Tibial nerve (tissue), 4 donors: ENCODE data around the gene HSD17B14. TPM values are rescaled to one million over a fixed set of nuclear protein-coding genes. Genes with fewer than 3 reads are reported as not detected.
A peak's percentile ranks its signal among the peaks of the same experiment; 100 is the strongest.

Source experiments
- DNase-seq, 2 donors: peaks; one replicate each; pipeline ENCODE4 v3.0.0-alpha.2; 2019; ENCODE audit warnings: low spot score in 2 of 2
- H3K27ac ChIP-seq, 4 donors: fragments of 200-600 bp; sonication (generic) in 3 of 4; one replicate each; pipeline ENCODE4 v1.5.1; 2017 to 2019; ENCODE audit warnings: mild to moderate bottlenecking in 1 of 4
- H3K27me3 ChIP-seq, 2 donors: fragments of 200-600 bp; sonication (generic) in 1 of 2; one replicate each; pipeline versions ENCODE4 v1.5.1 to v1.6.0; 2017 to 2019
- H3K36me3 ChIP-seq, 3 donors: fragments of 200-600 bp; sonication (generic); one replicate each; pipeline ENCODE4 v1.5.1; 2018 to 2019
- H3K4me1 ChIP-seq, 4 donors: fragments of 200-600 bp; sonication (generic) in 3 of 4; one replicate each; pipeline ENCODE4 v1.5.1; 2017 to 2019
- H3K4me3 ChIP-seq, 4 donors: fragments of 200-600 bp; sonication (generic) in 3 of 4; one replicate each; pipeline ENCODE4 v1.5.1; 2017 to 2019; ENCODE audit warnings: mild to moderate bottlenecking in 1 of 4, moderate library complexity in 1 of 4
- H3K9me3 ChIP-seq, 4 donors: fragments of 200-600 bp; sonication (generic) in 3 of 4; one replicate each; pipeline ENCODE4 v1.5.1; 2017 to 2019
- EP300 ChIP-seq, 2 donors: sonication (generic); formaldehyde crosslinking; IDR thresholded peaks; one replicate each; pipeline ENCODE4 v1.6.1; 2017; ENCODE audit warnings: antibody characterized with exemption in 2 of 2, mild to moderate bottlenecking in 1 of 2
- POLR2A ChIP-seq, 2 donors: fragments of 450-650 bp; IDR thresholded peaks; one replicate each; pipeline ENCODE4 v1.6.1; 2017; ENCODE audit warnings: antibody characterized with exemption in 2 of 2, mild to moderate bottlenecking in 2 of 2, moderate library complexity in 2 of 2
- WGBS, 2 donors: methylation state at CpG; one replicate each; pipeline ENCODE4 v1.1.5; 2018; 5-methylcytosine and 5-hydroxymethylcytosine counted together
- total RNA-seq, 4 donors: library from RNA; depleted of rRNA; stranded (reverse); fragments of >200 nt; gene quantifications; one replicate each; pipeline ENCODE4 v1.1.0, GENCODE V29; 2016
- TF ChIP-seq, protein P1 (sequence below), 5 experiments: fragments of 200-600 bp in 3 of 5; fragments of 450-650 bp in 2 of 5; sonication (generic) in 3 of 5; IDR thresholded peaks; one replicate each; pipeline ENCODE4 v1.5.1; 2016 to 2019; ENCODE audit warnings: antibody characterized with exemption in 5 of 5, mild to moderate bottlenecking in 3 of 5, moderate library complexity in 2 of 5

HSD17B14 gene
- total RNA-seq, 4 donors from 2014 or later, result 20.1 to 34.5 (median 26.3) TPM

DNA sequence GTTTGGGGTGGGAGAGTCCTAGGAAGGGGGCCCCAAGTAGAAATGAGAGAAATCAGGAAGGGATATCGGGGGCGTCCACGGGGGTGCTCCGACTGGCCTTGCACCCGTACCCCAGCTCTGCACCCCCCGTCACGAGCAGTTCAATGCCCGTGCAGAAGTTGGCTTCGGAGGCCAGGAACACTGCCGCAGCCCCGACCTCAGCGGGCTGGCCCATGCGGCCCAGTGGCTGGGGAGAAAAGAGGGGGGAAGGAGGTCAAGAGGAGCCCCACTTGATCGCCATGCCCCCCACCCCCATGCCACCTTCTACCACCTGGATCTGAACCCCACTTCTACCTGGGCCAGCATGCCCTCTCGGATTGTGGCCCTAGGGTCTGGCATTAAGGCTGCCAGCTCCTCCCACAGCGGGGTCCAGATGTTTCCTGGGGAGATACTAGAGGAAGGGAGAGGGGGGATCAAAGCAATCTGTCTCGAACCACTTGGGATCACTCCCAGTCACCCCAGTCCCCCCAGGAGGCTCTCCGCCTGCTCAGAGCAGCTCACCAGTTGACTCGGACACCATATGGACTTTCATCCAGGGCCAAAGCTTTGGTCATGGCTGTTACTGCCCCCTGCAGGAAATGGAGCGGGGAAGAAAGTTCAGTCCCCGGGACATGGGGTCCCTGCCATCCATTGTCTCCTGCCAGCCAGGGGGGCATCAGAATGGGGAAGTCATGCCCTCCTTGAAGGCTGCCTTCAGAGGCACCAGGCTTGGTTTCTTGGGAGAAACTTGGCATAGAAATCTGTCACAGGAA lies 23.0 kb downstream of the HSD17B14 start:
- DNase-seq, result no peak
- H3K36me3 ChIP-seq, result peaks cover 0 to 7% (median 0%) of the 10 kb centered on the region in 3 donors
- TF ChIP-seq POLR2A (IDR thresholded peaks at IDR 0.05) (no peak), EP300 (IDR thresholded peaks at IDR 0.05) (no peak)
- TF ChIP-seq, protein P1, sequence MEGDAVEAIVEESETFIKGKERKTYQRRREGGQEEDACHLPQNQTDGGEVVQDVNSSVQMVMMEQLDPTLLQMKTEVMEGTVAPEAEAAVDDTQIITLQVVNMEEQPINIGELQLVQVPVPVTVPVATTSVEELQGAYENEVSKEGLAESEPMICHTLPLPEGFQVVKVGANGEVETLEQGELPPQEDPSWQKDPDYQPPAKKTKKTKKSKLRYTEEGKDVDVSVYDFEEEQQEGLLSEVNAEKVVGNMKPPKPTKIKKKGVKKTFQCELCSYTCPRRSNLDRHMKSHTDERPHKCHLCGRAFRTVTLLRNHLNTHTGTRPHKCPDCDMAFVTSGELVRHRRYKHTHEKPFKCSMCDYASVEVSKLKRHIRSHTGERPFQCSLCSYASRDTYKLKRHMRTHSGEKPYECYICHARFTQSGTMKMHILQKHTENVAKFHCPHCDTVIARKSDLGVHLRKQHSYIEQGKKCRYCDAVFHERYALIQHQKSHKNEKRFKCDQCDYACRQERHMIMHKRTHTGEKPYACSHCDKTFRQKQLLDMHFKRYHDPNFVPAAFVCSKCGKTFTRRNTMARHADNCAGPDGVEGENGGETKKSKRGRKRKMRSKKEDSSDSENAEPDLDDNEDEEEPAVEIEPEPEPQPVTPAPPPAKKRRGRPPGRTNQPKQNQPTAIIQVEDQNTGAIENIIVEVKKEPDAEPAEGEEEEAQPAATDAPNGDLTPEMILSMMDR (IDR thresholded peaks at IDR 0.05), result no peak
- no peaks in the 10 kb centered on the region for H3K27me3 ChIP-seq
- peak overlapping the region; percentile 89 to 94 (median 92) for H3K27ac ChIP-seq
- no peaks in the 10 kb centered on the region for H3K9me3 ChIP-seq
- H3K4me1 ChIP-seq, result peaks cover 0 to 39% (median 8%) of the 10 kb centered on the region in 4 donors
- H3K4me3 ChIP-seq, result no peak overlapping the region
- WGBS, 2 donors, result 83 to 86% methylated on average over 12 to 21 of the region's 21 CpGs

DNA sequence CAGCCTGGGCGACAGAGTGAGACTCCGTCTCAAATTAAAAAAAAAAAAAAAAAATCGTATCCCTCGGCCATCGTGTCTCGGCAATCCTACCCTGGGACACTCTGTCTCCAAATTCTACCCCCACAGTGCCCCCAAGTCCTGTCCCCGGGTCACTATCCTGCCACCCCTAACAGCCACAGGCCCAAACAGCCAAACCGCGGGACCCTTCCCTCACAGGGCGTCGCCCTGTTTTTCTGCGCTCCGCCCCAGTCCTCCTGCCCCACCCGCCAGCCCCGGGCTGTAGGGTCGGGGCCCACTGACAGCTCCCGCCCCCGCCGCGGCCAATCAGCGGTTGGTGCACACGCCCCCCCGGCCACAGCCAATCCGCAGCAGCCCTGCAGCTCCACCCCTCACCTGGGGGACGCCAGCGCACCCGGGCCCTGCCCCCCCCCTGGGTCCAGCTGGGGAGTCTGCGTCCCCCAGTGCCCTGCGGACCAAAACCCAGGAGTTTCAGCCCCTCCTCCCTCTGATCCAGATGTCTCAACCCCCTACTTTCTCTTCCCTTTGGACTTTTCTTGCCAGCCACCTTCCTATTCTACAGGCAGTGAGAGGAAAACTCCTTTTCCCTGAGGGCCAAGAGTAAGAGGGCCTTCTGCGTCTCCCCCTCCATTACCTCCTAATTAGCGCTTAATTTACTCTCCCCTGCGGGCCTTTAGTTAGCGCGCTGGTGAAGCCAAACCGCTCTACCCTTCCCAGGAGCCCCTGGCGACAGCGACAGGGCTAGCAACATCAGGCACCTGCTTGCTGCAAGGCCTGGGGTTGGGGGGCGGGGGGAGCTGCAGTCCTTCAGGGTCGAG lies 24.0 kb downstream of the HSD17B14 start:
- peaks cover 0 to 14% (median 0%) of the 10 kb centered on the region in 3 donors for H3K36me3 ChIP-seq
- H3K27ac ChIP-seq, result peak overlapping the region; percentile 89 to 94 (median 92)
- DNase-seq, result peak; percentile 85 to 90
- no peaks in the 10 kb centered on the region for H3K27me3 ChIP-seq
- H3K4me1 ChIP-seq, result peaks cover 0 to 47% (median 12%) of the 10 kb centered on the region in 4 donors
- peak overlapping the region; percentile 53 to 75 (median 63) for H3K4me3 ChIP-seq
- WGBS, 2 donors, result 21 to 25% methylated on average over 35 to 39 of the region's 39 CpGs
- TF ChIP-seq POLR2A (IDR thresholded peaks at IDR 0.05) (peak; percentile 29 to 79), EP300 (IDR thresholded peaks at IDR 0.05) (peak; percentile 85 to 89)
- TF ChIP-seq, protein P1 (IDR thresholded peaks at IDR 0.05), result peak in 1 of 5 experiments; percentile 27
- H3K9me3 ChIP-seq, result no peaks in the 10 kb centered on the region

DNA sequence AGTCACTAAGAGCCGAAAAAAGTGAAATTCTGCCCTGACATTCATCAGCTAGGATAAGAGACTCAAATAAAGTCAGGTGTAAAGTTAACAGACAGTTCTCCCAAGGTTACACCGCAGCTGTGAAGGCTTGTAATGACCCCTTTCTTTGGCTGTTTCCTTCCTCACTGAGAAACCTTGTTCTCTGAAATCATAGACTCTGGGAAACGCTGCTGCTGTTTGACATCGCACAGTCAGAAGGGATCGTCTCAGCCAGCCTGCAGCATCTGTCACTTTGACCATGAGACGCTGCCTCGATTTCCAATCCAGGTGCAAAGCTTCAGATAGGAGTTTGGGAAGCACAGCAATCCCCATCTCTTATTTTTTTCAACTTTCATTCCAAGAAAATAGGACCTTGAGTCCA lies 26.1 kb downstream of the HSD17B14 start:
- TF ChIP-seq EP300 (IDR thresholded peaks at IDR 0.05), result no peak
- TF ChIP-seq POLR2A (IDR thresholded peaks at IDR 0.05), result no peak
- TF ChIP-seq, protein P1 (IDR thresholded peaks at IDR 0.05), result no peak
- no peaks in the 10 kb centered on the region for H3K9me3 ChIP-seq
- peaks cover 0 to 14% (median 0%) of the 10 kb centered on the region in 3 donors for H3K36me3 ChIP-seq
- H3K4me1 ChIP-seq, result peaks cover 0 to 50% (median 15%) of the 10 kb centered on the region in 4 donors
- WGBS, 2 donors, result 17 to 29% methylated on average over 7 of the region's 7 CpGs
- no peaks in the 10 kb centered on the region for H3K27me3 ChIP-seq
- DNase-seq, result no peak
- H3K4me3 ChIP-seq, result peak overlapping the region; percentile 53 to 75 (median 63)
- peak overlapping the region; percentile 89 to 94 (median 92) for H3K27ac ChIP-seq

DNA sequence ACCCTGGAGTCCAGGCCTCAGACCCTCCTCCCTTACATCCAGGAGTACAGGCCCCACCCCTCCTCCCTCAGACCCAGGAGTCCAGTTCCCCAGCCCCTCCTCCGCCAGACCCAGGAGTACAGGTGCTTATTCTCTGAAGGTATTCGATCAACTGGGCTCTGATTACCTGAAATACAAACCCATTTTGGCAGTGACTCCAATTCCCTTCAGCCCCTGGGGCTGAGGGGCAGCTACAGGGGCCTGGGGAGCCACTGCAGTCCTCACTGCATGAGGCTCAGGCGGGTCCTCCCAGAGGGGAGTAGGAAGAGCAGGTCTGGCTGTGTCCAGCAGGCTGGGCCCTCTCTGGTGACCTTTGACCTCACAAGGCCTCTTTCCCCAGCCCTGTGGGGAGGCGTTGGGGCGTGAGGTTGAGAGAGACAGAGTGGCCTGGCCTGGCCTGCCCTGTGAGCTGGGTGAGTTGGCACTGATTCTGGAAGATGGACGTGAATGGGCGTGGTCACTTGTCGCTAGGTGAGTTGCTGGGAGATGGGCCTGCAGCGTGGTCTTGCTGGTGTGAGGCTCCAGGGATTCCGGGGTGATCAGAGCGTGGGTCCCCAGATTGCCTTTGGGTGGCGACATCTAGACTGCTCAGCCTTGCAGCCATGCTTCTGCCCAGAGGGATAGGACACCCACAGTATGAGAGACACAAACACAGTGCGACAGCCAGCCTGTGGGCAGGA lies 28.5 kb downstream of the HSD17B14 start:
- Histone ChIP-seq H3K4me1 (peaks cover 0 to 41% (median 12%) of the 10 kb centered on the region in 4 donors), H3K27ac (peak overlapping the region in 2 of 4 donors; percentile 48 to 66), H3K27me3 (no peaks in the 10 kb centered on the region), H3K36me3 (peaks cover 0 to 16% (median 0%) of the 10 kb centered on the region in 3 donors), H3K4me3 (no peak overlapping the region), H3K9me3 (no peaks in the 10 kb centered on the region)
- DNase-seq, result no peak
- TF ChIP-seq EP300 (IDR thresholded peaks at IDR 0.05), result no peak
- no peak for TF ChIP-seq POLR2A (IDR thresholded peaks at IDR 0.05)
- TF ChIP-seq, protein P1 (IDR thresholded peaks at IDR 0.05), result no peak
- 85 to 87% methylated on average over 13 of the region's 13 CpGs for WGBS, 2 donors
